Right lobe of liver (tissue), 6 donors: ENCODE results near the gene SGCA. TPM values are rescaled to one million over a fixed set of nuclear protein-coding genes. Genes with fewer than 3 reads are reported as not detected.

ENCODE experiments used
- ATAC-seq, 4 donors: fragments of 200-7000 bp; cut with Tn5 transposase; one replicate each; pipeline ENCODE4 v1.9.1; 2020; ENCODE audit warnings: mild to moderate bottlenecking in 4 of 4, moderate library complexity in 4 of 4
- DNase-seq, 3 donors: peaks; one replicate each; pipeline ENCODE4 v3.0.0-alpha.2; 2020
- H3K27ac ChIP-seq, 3 donors: fragments of 200-600 bp; one replicate each; pipeline ENCODE4 v1.8.0; 2022
- H3K27me3 ChIP-seq, 2 donors: fragments of 200-600 bp; one replicate each; pipeline ENCODE4 v1.8.0; 2022
- H3K36me3 ChIP-seq, 4 donors: fragments of 200-600 bp; sonication (generic) in 1 of 4; one replicate each; pipeline versions ENCODE4 v1.5.1 to v1.8.0; 2017 to 2022; ENCODE audit warnings: control low read depth in 1 of 4
- H3K4me1 ChIP-seq, 4 donors: fragments of 200-600 bp; sonication (generic) in 1 of 4; one replicate each; pipeline versions ENCODE4 v1.5.1 to v1.8.0; 2017 to 2022; ENCODE audit warnings: control low read depth in 1 of 4
- H3K4me3 ChIP-seq, 3 donors: fragments of 200-600 bp; one replicate each; pipeline ENCODE4 v1.8.0; 2022
- H3K9me3 ChIP-seq, 4 donors: fragments of 200-600 bp; sonication (generic) in 1 of 4; one replicate each; pipeline versions ENCODE4 v1.5.1 to v1.8.0; 2017 to 2022; ENCODE audit warnings: control low read depth in 1 of 4
- CTCF ChIP-seq, 4 donors: fragments of 200-600 bp in 3 of 4; fragments of 450-650 bp in 1 of 4; IDR thresholded peaks; one replicate each; pipeline versions ENCODE4 v1.5.1 to v1.8.0; 2016 to 2022; ENCODE audit warnings: antibody characterized with exemption in 4 of 4, mild to moderate bottlenecking in 2 of 4
- POLR2A ChIP-seq: fragments of 450-650 bp; IDR thresholded peaks from one replicate; pipeline ENCODE4 v1.6.1; 2017; ENCODE audit warnings: antibody characterized with exemption, mild to moderate bottlenecking
- WGBS: methylation state at CpG from one replicate; pipeline ENCODE4 v1.1.6; 2018; ENCODE audit warnings: low coverage, low lambda C conversion rate; ENCODE audit not compliant: insufficient coverage; ENCODE audit errors: missing lambda C conversion rate; 5-methylcytosine and 5-hydroxymethylcytosine counted together
- intact Hi-C, 2 donors: fragments of 100-400 bp; cut with DNase I; formaldehyde crosslinking; loops; one replicate each; pipeline versions ENCODE4 v1.11.2 to v1.14.1; 2022
- total RNA-seq, 6 experiments: library from RNA; depleted of rRNA in 2 of 6; stranded (reverse); fragments of >200 nt in 2 of 6; fragmentation: NEBNext Ultra II Directional in 3 of 6; extraction: Animal tissue kit (Norgen Biotek cat#: 25700) in 3 of 6; gene quantifications; one replicate each; pipeline versions ENCODE4 v1.1.0 to v1.2.4, GENCODE V29; 2016 to 2023
- donor health status: DM: no; HTN: yes; CAD: no.
- donor health status: DM: no; HTN: no; CAD: no.
- donor health status: DM: no; HTN: no; CAD: no.
- donor health status: DM: no; HTN: yes; CAD: no.
- donor health status: DM: no; HTN: yes; CAD: no.

The SGCA gene
- total RNA-seq, 6 experiments from 2014 or later, result 0.48 to 2.8 (median 1.6) TPM

DNA sequence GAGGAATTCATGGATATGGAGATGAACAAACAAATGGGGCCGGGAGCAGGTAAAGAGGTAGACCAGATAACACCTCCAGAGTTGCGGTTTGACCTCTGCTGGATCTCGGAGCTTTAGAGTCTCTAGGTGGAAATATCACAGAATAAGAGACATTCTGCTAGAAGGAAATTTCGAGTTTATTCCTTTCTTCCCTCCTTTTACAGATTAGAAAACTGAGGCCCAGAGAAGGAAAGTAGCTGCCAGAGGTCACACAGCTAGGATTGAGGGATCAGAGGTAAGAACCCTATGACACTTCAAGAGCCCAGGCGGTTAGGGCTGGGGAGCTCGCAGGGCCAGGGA is 43.3 kb downstream of the SGCA start:
- Histone ChIP-seq H3K4me3 (no peak overlapping the region), H3K27me3 (no peaks in the 10 kb centered on the region), H3K36me3 (no peaks in the 10 kb centered on the region), H3K27ac (peak overlapping the region in 1 of 3 donors; percentile 34), H3K4me1 (peaks cover 0 to 7% (median 0%) of the 10 kb centered on the region in 4 donors), H3K9me3 (no peaks in the 10 kb centered on the region)
- intact Hi-C loops, result no loop called here
- ATAC-seq (no peak), DNase-seq (no peak)
- TF ChIP-seq POLR2A (no peak), CTCF (IDR thresholded peaks at IDR 0.05) (no peak)
- WGBS, result 84% methylated on average over 5 of the region's 6 CpGs

DNA sequence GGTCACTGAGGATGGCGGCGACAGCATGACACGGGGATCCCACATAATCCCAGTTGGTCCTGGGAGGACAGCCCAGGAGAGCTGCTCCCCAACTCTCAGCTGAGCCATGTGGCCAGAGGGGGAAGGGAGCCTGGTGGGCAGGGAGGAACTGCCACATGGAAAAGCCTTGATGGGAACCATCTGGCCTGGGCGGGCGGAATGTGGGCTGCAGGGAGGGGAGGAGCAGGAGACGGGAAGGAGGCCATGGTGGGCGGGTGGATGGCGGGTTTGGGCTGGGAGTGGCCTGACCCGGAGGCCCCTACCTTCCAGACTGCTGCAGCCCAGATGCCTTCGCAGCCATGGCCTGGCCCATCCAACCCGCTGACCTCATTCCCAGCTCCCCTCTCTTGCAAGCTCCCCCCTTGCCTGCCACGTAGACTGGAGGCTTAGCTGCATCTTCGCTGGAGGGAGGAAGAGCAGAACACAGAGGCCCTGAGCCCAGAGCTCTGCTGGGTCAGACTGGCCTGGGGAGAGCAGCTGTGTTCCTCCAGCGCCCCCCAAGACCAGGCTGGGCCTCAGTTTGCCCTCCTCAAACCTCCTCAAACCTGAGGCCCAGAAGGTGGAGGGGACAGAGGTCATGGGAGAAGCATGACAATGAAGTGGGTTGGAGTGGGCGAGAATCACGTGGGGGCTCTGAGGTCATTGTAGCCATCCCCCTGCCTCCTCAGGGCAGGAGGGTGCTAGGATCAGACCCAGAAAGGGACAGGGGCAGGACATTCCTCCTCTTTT is 43.9 kb downstream of the SGCA start:
- intact Hi-C loops, result no loop called here
- H3K9me3 ChIP-seq, result no peaks in the 10 kb centered on the region
- peak overlapping the region in 2 of 3 donors; percentile 37 to 60 for H3K27ac ChIP-seq
- no peaks in the 10 kb centered on the region for H3K27me3 ChIP-seq
- TF ChIP-seq CTCF (IDR thresholded peaks at IDR 0.05) (no peak), POLR2A (no peak)
- peaks cover 0 to 7% (median 0%) of the 10 kb centered on the region in 4 donors for H3K4me1 ChIP-seq
- no peaks in the 10 kb centered on the region for H3K36me3 ChIP-seq
- DNase-seq, result peak in 1 of 3 donors; percentile 40
- 46% methylated on average over 4 of the region's 16 CpGs for WGBS
- no peak overlapping the region for H3K4me3 ChIP-seq
- ATAC-seq, result peak; percentile 36 to 58 (median 46)

DNA sequence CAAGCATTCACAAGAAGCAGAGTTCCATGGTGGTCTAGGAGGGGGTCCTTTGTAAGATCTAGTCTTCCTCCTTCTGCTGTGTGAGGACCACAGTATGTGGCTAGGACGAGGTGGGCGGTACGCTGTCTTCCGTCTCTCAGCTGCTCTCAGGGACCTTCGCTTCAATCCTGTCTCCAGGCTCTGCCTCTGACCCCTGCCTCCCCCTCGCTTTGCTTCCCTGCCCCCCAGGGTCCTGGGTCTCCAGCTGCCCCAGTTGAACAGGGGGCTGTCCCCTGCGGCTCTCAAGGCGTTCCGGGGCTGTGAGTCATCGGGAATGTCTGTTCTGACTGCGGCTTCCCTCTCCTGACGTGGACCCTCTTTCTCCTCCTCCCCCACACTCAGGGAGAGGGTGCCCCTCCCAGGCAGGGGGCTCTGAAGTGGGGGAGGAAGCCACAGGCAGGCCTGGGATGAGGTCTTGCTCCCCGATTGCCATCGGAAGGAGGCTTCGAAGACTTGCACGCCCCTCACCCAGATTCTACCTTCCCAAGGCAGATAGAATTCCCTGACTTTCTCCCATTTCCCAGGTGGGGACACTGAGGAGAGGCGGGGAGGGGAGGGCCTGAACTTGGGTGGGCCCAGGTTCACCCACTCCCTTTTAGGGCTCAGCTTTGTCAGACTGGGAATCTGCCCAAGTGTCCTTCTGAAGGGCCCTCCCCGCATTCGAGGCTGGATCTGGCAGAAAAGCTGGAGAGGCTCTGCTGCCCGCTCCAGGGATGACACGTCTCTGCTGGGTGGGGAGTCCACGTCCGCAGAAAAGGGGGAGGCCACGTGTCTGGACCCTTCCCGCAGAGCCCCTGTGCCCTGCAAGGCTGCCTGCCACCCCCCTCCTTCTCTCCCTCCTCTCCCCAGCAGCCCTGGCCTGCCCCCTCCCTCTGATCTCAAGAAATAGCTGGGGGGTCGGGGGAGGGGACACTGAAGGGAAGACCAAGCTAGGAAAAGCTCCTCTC is 44.7 kb downstream of the SGCA start:
- no peaks in the 10 kb centered on the region for H3K36me3 ChIP-seq
- DNase-seq (no peak), ATAC-seq (peak in 3 of 4 donors; percentile 13 to 33 (median 21))
- H3K4me1 ChIP-seq, result peaks cover 0 to 7% (median 0%) of the 10 kb centered on the region in 4 donors
- H3K4me3 ChIP-seq, result no peak overlapping the region
- peak overlapping the region in 2 of 3 donors; percentile 37 to 60 for H3K27ac ChIP-seq
- no peak for TF ChIP-seq POLR2A
- TF ChIP-seq CTCF (IDR thresholded peaks at IDR 0.05), result no peak
- no peaks in the 10 kb centered on the region for H3K27me3 ChIP-seq
- intact Hi-C loops, result no loop called here
- 62% methylated on average over 9 of the region's 26 CpGs for WGBS
- no peaks in the 10 kb centered on the region for H3K9me3 ChIP-seq

DNA sequence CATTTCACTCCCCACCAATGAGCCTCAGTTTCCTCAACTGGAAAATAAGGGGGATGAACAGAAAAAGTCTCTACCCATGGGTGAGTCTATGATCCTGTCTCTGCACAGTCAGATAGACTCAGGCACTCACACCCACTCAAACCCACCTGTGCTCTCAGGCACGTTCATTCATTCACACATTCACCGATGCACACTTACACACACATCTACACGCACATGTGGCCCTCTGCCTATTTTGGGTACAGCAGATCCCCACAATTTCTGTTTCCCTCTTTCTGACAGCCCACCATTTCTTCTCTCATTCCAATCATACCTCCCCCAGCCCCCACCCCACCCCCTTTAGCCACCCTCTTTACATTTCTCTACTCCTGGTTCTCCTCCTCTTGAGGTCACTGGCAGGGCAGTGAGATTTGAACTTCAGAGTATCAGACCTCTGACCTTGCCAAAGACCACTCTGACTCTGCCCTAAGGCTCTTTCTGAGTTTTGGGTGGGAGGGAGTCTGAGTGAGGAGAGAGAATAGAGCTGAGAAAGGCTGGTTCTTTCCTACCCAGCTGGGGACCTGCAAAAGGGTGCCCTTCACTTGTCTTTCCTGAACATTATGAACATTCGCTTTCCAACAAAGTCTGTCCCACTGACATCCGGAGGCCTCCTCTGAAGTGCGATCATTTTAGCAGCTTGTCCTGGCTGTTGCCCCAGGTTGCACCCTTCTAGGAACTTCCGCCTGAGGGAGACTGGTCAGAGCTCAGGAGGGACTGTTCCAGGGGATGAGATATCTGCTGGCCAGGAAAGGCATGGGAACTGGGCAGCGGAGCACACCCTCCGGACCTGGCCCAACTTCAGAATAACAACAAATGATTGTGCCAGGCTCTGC is 45.7 kb downstream of the SGCA start:
- Histone ChIP-seq H3K4me1 (peaks cover 0 to 7% (median 0%) of the 10 kb centered on the region in 4 donors), H3K36me3 (no peaks in the 10 kb centered on the region), H3K27me3 (no peaks in the 10 kb centered on the region), H3K27ac (no peak overlapping the region), H3K9me3 (no peaks in the 10 kb centered on the region), H3K4me3 (no peak overlapping the region)
- WGBS, result 69% methylated on average over 6 of the region's 9 CpGs
- ATAC-seq (peak in 2 of 4 donors; percentile 16 to 21), DNase-seq (no peak)
- intact Hi-C loops, result no loop called here
- TF ChIP-seq POLR2A (no peak), CTCF (IDR thresholded peaks at IDR 0.05) (no peak)
